IMR-90 (cell line): Measurements from ENCODE around the gene OSM. TPM values are rescaled to one million over a fixed set of nuclear protein-coding genes. Genes with fewer than 3 reads are reported as not detected.
A peak's percentile ranks its signal among the peaks of the same experiment; 100 is the strongest.

ENCODE experiments used
- ATAC-seq: fragments of 200-7000 bp; cut with Tn5 transposase; 2 replicates; pipeline ENCODE4 v1.9.1; 2020; ENCODE audit warnings: low read depth, mild to moderate bottlenecking, moderate library complexity
- BruUV-seq: library from RNA; stranded (reverse); fragments of 400-500 nt; replicated peaks from 2 replicates; lab custom pipeline; 2021; lab: Mats Ljungman, UMichigan
- CTCF ChIA-PET: fragments of 300-600 bp; formaldehyde crosslinking; extraction: SDS; loops from one replicate; lab custom pipeline; 2021; ENCODE audit warnings: antibody characterized with exemption; lab: Yijun Ruan, JAX
- POLR2A ChIA-PET: fragments of 300-600 bp; sonication (Branson Sonifier 250); formaldehyde crosslinking; loops from one replicate; lab custom pipeline; 2022; ENCODE audit warnings: antibody characterized with exemption; ENCODE audit not compliant: unreplicated experiment; lab: Charles Lee
- DNase-seq: peaks from one replicate; pipeline ENCODE4 v3.0.0; 2013
- H2AFZ ChIP-seq: replicated peaks from 2 replicates; pipeline ENCODE3; 2013; ENCODE audit warnings: low read length, mild to moderate bottlenecking; ENCODE audit not compliant: poor library complexity
- H2AK5ac ChIP-seq: 2 replicates; pipeline ENCODE4 v1.6.1; 2013; ENCODE audit warnings: low read depth, low read length, inconsistent platforms
- H2AK9ac ChIP-seq: replicated peaks from 2 replicates; pipeline ENCODE3; 2013; ENCODE audit warnings: mild to moderate bottlenecking, low read depth, low read length, moderate library complexity; ENCODE audit not compliant: poor library complexity
- H2BK120ac ChIP-seq: 2 replicates; pipeline ENCODE4 v1.6.1; 2013; ENCODE audit warnings: low read depth, low read length, inconsistent platforms
- H2BK15ac ChIP-seq: 3 replicates; pipeline ENCODE4 v1.6.1; 2013; ENCODE audit warnings: low read depth, low read length, inconsistent platforms
- H2BK20ac ChIP-seq: 2 replicates; pipeline ENCODE4 v1.6.1; 2013; ENCODE audit warnings: low read depth, mild to moderate bottlenecking, inconsistent platforms, low read length, moderate library complexity
- H2BK5ac ChIP-seq: 2 replicates; pipeline ENCODE4 v1.6.1; 2013; ENCODE audit warnings: mild to moderate bottlenecking, low read depth, low read length, inconsistent platforms; ENCODE audit not compliant: poor library complexity, severe bottlenecking
- H3K14ac ChIP-seq: replicated peaks from 2 replicates; pipeline ENCODE4 v1.6.1; 2013; ENCODE audit warnings: low read depth, low read length, inconsistent platforms
- H3K18ac ChIP-seq: 2 replicates; pipeline ENCODE4 v1.6.1; 2013; ENCODE audit warnings: low read depth, low read length, control low read depth
- H3K23ac ChIP-seq: 2 replicates; pipeline ENCODE4 v1.6.1; 2013; ENCODE audit warnings: low read depth, low read length, inconsistent platforms
- H3K27ac ChIP-seq: 2 replicates; pipeline ENCODE4 v1.5.1; 2013; ENCODE audit warnings: mild to moderate bottlenecking, control low read depth, low read length; ENCODE audit not compliant: insufficient read depth
- H3K27me3 ChIP-seq: 2 replicates; pipeline ENCODE4 v1.6.1; 2013; ENCODE audit warnings: low read length; ENCODE audit not compliant: control insufficient read depth, insufficient read depth
- H3K36me3 ChIP-seq: 2 replicates; pipeline ENCODE4 v1.6.1; 2013; ENCODE audit warnings: low read length, mixed read lengths; ENCODE audit not compliant: control insufficient read depth, insufficient read depth
- H3K4ac ChIP-seq: 2 replicates; pipeline ENCODE4 v1.6.1; 2013; ENCODE audit warnings: low read depth, low read length, inconsistent platforms
- H3K4me1 ChIP-seq: 2 replicates; pipeline ENCODE4 v1.6.1; 2013; ENCODE audit warnings: low read length, mixed read lengths; ENCODE audit not compliant: control insufficient read depth, insufficient read depth
- H3K4me2 ChIP-seq: 2 replicates; pipeline ENCODE4 v1.6.1; 2013; ENCODE audit warnings: low read depth, mild to moderate bottlenecking, control low read depth, low read length, moderate library complexity
- H3K4me3 ChIP-seq: 2 replicates; pipeline ENCODE4 v1.5.1; 2013; ENCODE audit warnings: low read depth, mild to moderate bottlenecking, control low read depth, low read length, moderate library complexity; ENCODE audit not compliant: insufficient read depth
- H3K56ac ChIP-seq: 2 replicates; pipeline ENCODE4 v1.6.1; 2013; ENCODE audit warnings: low read length, inconsistent platforms; ENCODE audit not compliant: insufficient read depth; ENCODE audit errors: extremely low read depth
- H3K79me1 ChIP-seq, 2 experiments: 2 replicates each; pipeline ENCODE4 v1.6.1; 2013; ENCODE audit warnings: low read length in 2 of 2, inconsistent platforms in 1 of 2, low read depth in 1 of 2
- H3K9ac ChIP-seq: 2 replicates; pipeline ENCODE4 v1.6.1; 2013; ENCODE audit warnings: low read depth, low read length, control low read depth
- H3K9me1 ChIP-seq: 2 replicates; pipeline ENCODE4 v1.6.1; 2013; ENCODE audit warnings: low read length, inconsistent platforms; ENCODE audit not compliant: insufficient read depth
- H3K9me3 ChIP-seq: 2 replicates; pipeline ENCODE4 v1.6.1; 2013; ENCODE audit warnings: low read length; ENCODE audit not compliant: control insufficient read depth, insufficient read depth
- H4K20me1 ChIP-seq: 2 replicates; pipeline ENCODE4 v1.6.1; 2013; ENCODE audit warnings: low read length, inconsistent platforms; ENCODE audit not compliant: insufficient read depth
- H4K5ac ChIP-seq: 2 replicates; pipeline ENCODE4 v1.6.1; 2013; ENCODE audit warnings: mild to moderate bottlenecking, low read depth, low read length, control low read depth
- H4K8ac ChIP-seq, 2 experiments: 2 replicates each; pipeline ENCODE4 v1.6.1; 2013; ENCODE audit warnings: low read depth in 2 of 2, low read length in 2 of 2, control low read depth in 1 of 2, inconsistent platforms in 1 of 2
- H4K91ac ChIP-seq: 2 replicates; pipeline ENCODE4 v1.6.1; 2013; ENCODE audit warnings: low read depth, low read length, inconsistent platforms; ENCODE audit not compliant: insufficient read depth
- CHD1 ChIP-seq: IDR thresholded peaks from 2 replicates; pipeline ENCODE4 v1.6.1; 2012; ENCODE audit warnings: low read depth, low read length, improper control_type of control experiment
- MAZ ChIP-seq: IDR thresholded peaks from 2 replicates; pipeline ENCODE4 v1.6.1; 2012; ENCODE audit warnings: low read depth, mild to moderate bottlenecking, low read length, improper control_type of control experiment, moderate library complexity, borderline replicate concordance
- MXI1 ChIP-seq: IDR thresholded peaks from 2 replicates; pipeline ENCODE4 v1.6.1; 2012; ENCODE audit warnings: low read depth, mild to moderate bottlenecking, low read length, moderate library complexity, borderline replicate concordance
- POLR2A ChIP-seq: IDR thresholded peaks from 2 replicates; pipeline ENCODE4 v1.6.1; 2012; ENCODE audit warnings: mild to moderate bottlenecking, low read depth, low read length
- WGBS, 2 experiments: methylation state at CpG; one replicate each; pipeline versions ENCODE4 v1.1.5 to v1.1.7; 2013; ENCODE audit warnings: missing lambda C conversion rate in 2 of 2; ENCODE audit not compliant: insufficient read length in 1 of 2; ENCODE audit errors: extremely low coverage in 2 of 2; 5-methylcytosine and 5-hydroxymethylcytosine counted together
- dilution Hi-C: fragments of 300-500 bp; cut with HindIII; formaldehyde crosslinking; loops from one replicate; pipeline ENCODE4 v1.14.3; 2018; ENCODE audit warnings: low sequenced_read_pairs; ENCODE audit not compliant: unreplicated experiment
- in situ Hi-C: fragments of 300-500 bp; cut with MboI; formaldehyde crosslinking; loops from 3 replicates; pipeline ENCODE4 v1.14.3; 2019; ENCODE audit warnings: low sequenced_read_pairs, inconsistent platforms, mixed read lengths
- intact Hi-C: fragments of 100-400 bp; cut with micrococcal nuclease; formaldehyde crosslinking; loops from 2 replicates; pipeline ENCODE4 v1.10.0; 2022
- polyA plus RNA-seq, 3 experiments: library from polyadenylated mRNA; depleted of rRNA; stranded (reverse); fragments of >200 nt; gene quantifications; 2 replicates each; pipeline ENCODE4 v1.2.3, GENCODE V29; 2012; ENCODE audit warnings: low replicate concordance in 1 of 3
- total RNA-seq: library from RNA; depleted of rRNA; stranded (reverse); fragments of >200 nt; gene quantifications from 2 replicates; pipeline ENCODE4 v1.2.3, GENCODE V29; 2012

OSM gene
- total and polyA plus RNA-seq, 2 of the 4 experiments (the other 2 are of a cell fraction), result not detected

DNA sequence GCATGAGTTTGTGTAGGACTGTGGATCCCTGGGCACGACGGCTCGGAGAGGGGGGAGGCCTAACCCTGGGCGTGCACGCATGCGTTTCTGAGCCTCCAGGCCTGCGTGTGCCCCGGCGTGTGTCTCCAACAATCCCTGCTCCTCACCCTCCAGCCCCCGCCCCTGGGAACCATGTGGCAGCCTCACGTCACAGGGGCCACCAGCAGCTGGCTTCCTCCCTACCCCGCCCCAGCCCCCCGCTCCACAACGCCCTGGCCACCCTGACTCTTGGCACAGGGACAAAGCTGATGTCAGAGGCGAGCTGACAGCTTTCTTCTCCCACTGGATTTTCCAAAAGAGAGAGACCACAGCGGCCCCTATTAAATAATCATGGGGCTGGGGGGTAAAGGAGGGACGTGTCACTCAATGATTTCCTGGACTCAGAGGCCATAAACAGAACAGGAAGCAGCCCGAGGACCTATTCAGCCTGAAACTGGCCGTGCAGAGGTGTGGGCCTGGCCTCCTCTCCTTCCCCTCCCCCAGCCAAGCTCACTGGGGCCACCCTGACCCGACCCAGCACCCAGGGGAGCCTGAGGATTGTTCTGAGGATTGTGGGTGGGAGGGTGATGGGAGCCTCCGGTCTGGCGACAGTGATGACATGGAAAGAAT lies 13.3 kb downstream of the OSM start:
- Histone ChIP-seq H3K79me1 (peaks cover 0 to 4% of the 10 kb centered on the region in 2 experiments; a peak in 2 of 4 replicates), H4K91ac (peak overlapping the region; percentile 97), H4K8ac (peak overlapping the region; percentile 98), H3K14ac (peak overlapping the region; percentile 97), H3K36me3 (no peaks in the 10 kb centered on the region), H3K4me2 (no peak overlapping the region), H3K9me1 (peaks cover 16% of the 10 kb centered on the region), H2BK15ac (peak overlapping the region; percentile 99), H2BK5ac (peak overlapping the region; percentile 70), H2AK5ac (peak overlapping the region; percentile 100), H4K20me1 (no peaks in the 10 kb centered on the region), H3K56ac (peak overlapping the region; percentile 68; the same call in 1 of the 2 replicates), H3K4ac (peak overlapping the region; percentile 95), H3K9me3 (no peaks in the 10 kb centered on the region), H3K4me3 (no peak overlapping the region), H3K27me3 (no peaks in the 10 kb centered on the region), H4K5ac (peak overlapping the region; percentile 87), H2AFZ (peak overlapping the region; percentile 88), H3K23ac (peak overlapping the region; percentile 90), H3K9ac (peak overlapping the region; percentile 57), H3K18ac (peak overlapping the region; percentile 97), H2AK9ac (peak overlapping the region; percentile 92), H3K27ac (peak overlapping the region; percentile 76), H2BK20ac (peak overlapping the region; percentile 97), H3K4me1 (peaks cover 42% of the 10 kb centered on the region), H2BK120ac (peak overlapping the region; percentile 96)
- POLR2A ChIA-PET, result no interaction called here
- CTCF ChIA-PET, result no interaction called here
- no TSS peak for BruUV-seq
- intact Hi-C loops, result no loop called here
- DNase-seq (peak; percentile 83), ATAC-seq (peak; percentile 3)
- in situ Hi-C loops, result no loop called here
- TF ChIP-seq CHD1 (no peak), MXI1 (0 out of 2 replicates have a peak, but pooled peaks have one; percentile 16), MAZ (peak; percentile 94), POLR2A (no peak; the same call in 1 of the 2 replicates)
- dilution Hi-C loops, result no loop called here
- no CpG with 5 or more reads among the region's 22 CpGs for WGBS, 2 experiments
